ENCODE data around the gene MDN1.

DNA sequence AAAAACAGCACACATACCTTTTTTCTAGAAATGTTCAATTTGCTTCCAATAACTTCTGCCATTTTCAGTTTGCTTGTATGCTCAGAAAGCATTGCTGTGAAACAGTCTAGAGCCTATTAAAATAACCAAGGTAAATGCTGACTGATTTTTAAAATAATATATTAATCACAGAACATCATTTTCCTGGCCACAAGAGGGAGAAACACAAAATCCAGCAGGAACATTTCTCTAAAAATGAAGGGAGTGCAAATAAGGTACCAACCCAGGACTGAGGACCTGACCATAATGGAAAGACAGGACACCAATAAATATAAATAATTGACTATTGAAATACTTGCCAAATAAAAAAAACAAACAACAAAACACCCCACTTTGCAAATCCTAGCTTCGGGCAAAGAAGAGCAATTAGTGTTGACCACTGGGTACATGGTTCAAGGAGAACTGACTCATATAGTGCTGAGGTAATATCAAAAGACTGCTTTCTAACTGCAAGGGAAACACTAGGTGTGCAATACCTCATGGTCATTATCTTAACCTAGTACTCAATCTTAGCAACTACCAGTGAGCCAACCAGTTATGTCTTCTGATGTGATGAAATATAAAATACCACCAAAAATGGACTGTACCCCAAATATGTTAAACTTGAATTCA is 42.9 kb downstream of the MDN1 start:
- TF ChIP-seq RARB (CRISPR knock-in tag; IDR thresholded peaks at IDR 0.05), result no peak
- no peak for TF ChIP-seq BACH2 (CRISPR knock-in tag; IDR thresholded peaks at IDR 0.05; ENCODE audit: borderline replicate concordance)
- no peak for TF ChIP-seq ESRRG (CRISPR knock-in tag; IDR thresholded peaks at IDR 0.05)
- TF ChIP-seq TCF4 (CRISPR knock-in tag; IDR thresholded peaks at IDR 0.05; ENCODE audit: borderline replicate concordance), result no peak
- TF ChIP-seq ZFP30 (CRISPR knock-in tag; IDR thresholded peaks at IDR 0.05), result no peak
